Activated CD4-positive, alpha-beta T cell treated with anti-CD3 and anti-CD28 coated beads, Interleukin-2, amount 50 U/mL, for 48 hours (primary cell): Measurements from ENCODE around the gene PEPD.

Source experiments
- DNase-seq, 2 experiments: peaks; one replicate each; pipeline ENCODE4 v3.0.0-alpha.2; 2020

The PEPD gene

GRCh38 chr19:33349319-33350289, 172.0 kb downstream of the PEPD start:
- no peak for DNase-seq

DNA sequence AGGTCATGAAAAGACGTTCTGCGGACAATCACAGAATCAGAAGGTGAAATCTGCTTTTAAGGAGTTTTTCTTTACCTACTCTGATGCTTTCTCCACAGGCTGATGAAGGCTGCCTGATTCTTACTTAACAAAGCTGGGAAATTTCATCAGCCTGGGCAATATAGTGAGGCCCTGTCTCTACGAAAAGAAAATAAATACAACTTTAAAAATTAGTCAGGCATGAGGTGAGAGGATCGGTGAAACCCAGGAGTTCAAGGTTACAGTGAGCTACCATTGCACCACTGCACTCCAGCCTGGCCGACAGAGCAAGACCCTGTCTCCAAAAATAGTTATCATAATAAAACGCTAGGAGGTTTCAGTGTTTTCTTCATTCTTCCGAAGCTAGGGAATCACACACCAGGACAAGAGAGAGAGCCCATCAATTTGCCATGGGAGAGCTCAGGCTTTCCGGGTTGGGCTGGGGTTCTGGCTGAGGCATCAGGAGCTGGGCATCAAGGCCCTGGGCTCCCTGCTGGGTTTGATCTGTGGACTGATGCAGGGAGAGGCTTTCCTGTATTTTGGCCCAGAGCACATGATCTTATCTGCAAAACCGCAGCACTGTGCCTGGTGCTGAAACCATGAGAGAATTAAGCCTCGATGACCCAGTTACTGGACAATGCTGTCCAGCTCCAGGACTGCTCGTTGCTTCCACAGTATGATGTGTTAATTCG, 173.1 kb downstream of the PEPD start:
- no peak for DNase-seq

GRCh38 chr19:33347300-33347699, 174.3 kb downstream of the PEPD start:
- no peak for DNase-seq

DNA sequence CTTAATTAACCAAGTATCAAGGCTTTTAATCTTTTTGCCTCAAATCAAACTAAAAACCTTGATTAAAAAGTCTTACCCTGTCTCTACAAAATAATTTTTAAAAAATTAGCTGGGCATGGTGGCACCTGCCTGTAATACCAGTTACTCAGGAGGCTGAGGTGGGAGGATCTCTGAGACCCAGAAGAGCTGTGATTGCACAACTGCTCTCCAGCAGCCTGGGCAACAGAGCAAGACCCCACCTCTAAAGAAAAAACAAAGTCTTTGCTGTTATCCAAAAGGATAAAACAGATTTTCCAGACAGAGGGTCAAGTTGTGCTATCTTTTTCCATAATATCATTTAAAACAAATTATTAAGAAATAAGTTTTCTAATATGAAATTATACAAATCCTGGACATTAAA, 174.9 kb downstream of the PEPD start:
- no peak for DNase-seq

DNA sequence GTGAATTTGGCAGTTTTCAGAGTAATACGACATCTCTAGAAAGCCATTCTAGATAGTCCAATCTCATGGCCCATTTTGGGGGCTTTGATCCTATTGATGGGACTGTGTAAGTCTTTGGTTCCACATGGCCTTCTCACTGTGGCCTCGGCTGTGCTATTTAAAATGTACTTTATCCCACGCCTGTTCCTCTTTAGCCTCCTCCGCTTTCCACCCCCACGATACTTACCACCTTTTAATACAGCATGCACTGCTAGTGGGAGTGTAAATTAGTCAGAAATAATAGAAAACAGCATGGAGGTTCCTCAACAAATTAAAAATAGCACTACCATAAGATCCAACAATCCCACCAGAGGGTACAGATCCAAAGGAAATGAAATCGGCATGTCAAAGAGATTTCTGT, 176.4 kb downstream of the PEPD start:
- no peak for DNase-seq

- DNase-seq, result no peak
Observed at GRCh38 chr19:33344573-33344925, 177.0 kb downstream of the PEPD start.

DNA sequence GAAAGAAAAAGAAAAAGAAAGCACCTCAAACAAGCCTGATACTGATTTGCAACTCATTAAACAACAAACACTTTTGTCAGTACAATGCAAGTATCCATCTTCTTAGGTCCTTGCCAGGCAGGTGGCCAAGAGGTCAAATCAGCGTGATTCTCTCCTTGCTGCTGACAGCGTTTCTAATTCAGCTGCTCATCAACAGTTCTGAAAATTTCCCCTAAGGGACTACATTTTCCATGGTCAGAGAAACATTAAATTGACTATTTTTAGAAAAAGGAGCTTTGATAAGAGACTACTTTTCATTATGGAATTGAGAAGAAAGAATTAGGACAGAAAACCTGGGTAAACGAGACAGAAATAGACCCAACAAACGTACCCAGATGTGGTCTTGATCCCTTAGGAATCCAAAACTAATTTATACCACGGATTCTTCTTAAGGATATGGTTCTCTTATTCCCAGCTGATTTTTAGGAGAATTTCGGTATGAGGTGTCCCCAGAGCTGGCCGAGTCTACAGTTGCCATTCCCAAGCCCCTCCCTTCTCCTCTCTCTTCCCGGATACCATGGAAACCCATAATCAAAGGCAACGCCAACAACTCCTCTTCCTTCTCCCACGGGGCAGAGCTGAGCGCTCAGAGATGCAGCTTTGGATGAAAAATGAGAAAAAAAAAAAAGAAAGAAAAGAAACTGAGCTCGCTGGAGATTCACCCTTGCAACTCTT, 177.6 kb downstream of the PEPD start:
- no peak for DNase-seq

GRCh38 chr19:33343301-33343700, 178.3 kb downstream of the PEPD start:
- DNase-seq, result no peak

DNA sequence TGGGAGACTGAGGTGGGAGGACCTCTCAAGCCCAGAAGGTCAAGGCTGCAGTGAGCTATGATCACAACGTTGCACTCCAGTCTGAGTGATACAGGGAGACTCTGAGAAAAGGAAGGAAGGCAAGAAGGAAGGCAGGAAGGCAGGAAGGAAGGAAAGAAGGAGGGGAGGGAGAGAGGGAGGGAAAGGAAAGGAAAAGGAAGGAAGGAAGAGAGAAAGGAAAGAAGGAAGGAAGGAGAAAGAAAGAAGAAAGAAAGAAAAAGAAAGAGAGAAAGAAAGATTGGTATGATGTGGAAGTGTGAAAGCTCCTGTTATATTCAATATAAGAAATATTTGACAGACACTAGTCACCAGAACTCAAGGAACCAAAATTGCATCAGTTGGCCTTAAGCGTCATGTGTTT, 180.6 kb downstream of the PEPD start:
- DNase-seq, result no peak

GRCh38 chr19:33339016-33339984, 182.3 kb downstream of the PEPD start:
- DNase-seq, result no peak
